GM18508 (cell line): ENCODE results near the gene CTSF.
"Not testable (repeated sequence)": the region's sequence is repeated elsewhere in the genome, so short reads cannot be mapped to it uniquely, and the experiment has no call there.

ENCODE experiments used
- ATAC-seq: cut with Tn5 transposase; IDR thresholded peaks from one replicate; pipeline ENCODE4 v1.9.1; 2021; ENCODE audit warnings: moderate number of reproducible peaks; ENCODE audit not compliant: insufficient read depth, unreplicated experiment

CTSF gene

GRCh38 chr11:66568124-66568916, at the start of gene CTSF:
Gene CTSF (minus strand): TSS chr11:66568606. CDS start chr11:66568486, 120 bp downstream.
- no peak for ATAC-seq

GRCh38 chr11:66617155-66617834, 48.9 kb upstream of the CTSF start:
- no peak for ATAC-seq

DNA sequence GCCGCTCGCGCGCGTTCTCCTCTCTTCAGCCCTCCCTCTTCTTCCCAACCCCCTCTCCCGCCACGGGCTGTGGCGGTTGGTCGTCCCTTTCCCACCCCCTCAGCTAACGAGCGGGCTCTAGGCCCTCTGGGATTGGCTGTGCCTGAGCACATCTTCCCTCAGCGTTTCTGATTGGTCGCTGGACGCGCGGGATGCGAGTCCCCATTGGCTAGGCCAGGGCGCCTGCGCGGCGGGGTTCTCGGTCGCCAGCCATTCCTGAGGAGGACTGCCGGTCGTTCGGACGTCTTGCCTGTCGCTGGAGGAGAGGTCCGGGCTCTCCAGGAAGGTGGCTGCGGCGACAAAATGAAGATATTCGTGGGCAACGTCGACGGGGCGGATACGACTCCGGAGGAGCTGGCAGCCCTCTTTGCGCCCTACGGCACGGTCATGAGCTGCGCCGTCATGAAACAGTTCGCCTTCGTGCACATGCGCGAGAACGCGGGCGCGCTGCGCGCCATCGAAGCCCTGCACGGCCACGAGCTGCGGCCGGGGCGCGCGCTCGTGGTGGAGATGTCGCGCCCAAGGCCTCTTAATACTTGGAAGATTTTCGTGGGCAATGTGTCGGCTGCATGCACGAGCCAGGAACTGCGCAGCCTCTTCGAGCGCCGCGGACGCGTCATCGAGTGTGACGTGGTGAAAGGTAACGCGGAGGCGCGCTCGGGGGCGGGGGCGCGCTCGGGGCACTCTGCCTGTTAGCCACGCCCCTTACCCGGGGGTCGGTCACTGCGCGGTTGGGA, 48.2 kb upstream of the CTSF start, which contains the start of gene RBM14:
Gene RBM14 (plus strand): TSS at position 252 of the 776 bp plus-strand sequence. CDS start 91 bp downstream, at position 343.
- peak; percentile 66 for ATAC-seq

DNA sequence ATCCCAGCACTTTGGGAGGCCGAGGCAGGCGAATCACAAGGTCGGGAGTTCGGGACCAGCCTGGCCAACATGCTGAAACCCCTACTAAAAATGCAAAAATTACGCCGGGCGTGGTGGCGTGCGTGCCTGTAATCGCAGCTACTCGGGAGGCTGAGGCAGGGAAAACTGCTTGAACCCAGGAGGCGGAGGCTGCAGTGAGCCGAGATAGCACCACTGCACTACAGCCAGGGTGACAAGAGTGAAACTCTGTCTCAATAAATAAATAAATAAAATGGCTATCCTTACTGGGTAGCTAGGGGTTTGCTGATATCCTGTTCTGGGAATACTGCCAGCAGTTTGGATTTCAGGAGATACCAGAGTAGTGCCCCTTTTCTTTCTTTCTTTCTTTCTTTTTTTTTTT, 45.7 kb upstream of the CTSF start:
- no peak for ATAC-seq

GRCh38 chr11:66612458-66612857, 44.1 kb upstream of the CTSF start:
- no peak for ATAC-seq

GRCh38 chr11:66609721-66610617, 41.6 kb upstream of the CTSF start:
- ATAC-seq: no peak

DNA sequence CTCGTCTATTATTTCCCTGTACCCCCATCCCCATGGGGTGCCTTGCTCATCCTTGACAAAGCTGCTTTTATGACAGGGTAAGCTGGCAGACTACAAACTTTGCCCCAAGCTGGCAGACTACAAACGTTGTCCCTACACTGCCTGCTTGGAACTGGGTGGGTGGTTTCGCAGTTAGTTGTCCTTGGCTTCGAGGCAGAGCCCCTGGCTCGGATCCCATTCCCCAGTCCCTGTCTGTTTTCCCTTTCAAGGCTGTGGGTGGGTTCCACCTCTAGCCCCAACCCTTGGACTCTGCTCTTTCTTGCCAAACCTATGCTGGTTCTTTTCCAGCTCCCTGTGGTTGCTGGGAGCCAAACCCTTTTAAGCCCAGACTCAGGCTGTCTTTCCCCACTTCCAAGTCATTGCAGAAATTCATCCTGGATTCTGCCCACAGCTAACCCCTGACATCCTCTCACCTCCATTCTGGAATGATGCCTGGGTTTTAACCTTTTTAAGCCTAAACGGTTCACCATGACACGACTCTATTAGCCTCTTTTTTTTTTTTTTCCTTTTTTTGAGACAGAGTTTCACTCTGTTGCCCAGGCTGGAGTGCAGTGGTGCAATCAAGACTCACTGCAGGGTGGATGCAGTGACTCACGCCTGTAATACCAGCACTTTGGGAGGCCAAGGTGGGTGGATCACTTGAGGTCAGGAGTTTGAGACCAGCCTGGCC, 38.9 kb upstream of the CTSF start:
- no peak for ATAC-seq

DNA sequence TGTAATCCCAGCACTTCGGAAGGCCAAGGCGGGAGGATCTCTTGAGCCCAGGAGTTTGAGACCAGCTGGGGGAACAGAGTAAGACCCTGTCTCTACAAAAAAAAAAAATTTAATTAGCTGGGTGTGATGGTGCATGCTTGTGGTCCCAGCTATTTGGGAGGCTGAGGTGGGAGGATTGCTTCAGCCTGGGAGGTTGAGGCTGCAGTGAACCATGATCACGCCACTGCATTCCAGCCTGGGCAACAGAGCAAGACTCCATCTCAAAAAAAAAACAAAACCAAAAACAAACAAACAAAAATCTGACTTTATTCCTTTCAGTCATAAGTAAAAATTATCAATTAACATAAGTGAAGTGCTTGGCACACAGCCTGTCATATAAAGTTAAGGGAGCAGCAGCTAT, 38.2 kb upstream of the CTSF start:
- not testable (repeated sequence) for ATAC-seq

DNA sequence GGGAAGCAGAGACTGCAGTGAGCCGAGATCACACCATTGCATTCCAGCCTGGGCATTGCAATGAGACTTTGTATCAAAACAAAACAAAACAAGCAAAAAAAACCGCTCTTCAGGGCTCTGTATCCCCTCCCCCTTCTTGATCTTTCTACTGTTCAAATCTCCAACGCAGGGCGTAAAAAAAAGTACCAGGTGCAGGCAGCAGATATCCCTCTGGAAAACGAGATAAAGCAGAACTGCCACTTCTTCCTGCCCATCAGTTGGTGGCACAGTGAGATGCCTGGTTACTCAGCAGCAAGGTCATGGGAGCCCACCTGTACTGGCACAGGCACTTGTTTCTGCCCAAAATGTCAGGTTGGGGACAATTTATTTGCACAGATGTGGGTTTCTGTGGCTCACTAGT, 35.7 kb upstream of the CTSF start:
- ATAC-seq: no peak

DNA sequence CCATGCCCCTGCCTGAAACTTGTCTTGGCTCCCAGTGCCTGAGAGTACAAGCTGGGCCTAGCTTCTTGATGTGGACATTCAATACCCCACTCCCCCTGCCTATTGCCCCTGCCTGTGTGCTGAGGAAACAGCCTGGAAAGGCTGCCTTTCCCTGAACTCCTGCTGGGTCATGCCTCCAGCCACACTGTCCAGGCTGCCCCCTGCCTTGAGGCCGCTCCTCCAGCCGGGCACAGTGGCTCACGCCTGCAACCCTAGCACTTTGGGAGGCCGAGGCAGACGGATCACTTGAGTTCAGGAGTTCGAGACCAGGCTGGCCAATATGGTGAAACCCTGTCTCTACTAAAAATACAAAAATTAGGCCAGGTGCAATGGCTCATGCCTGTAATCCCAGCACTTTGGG, 34.7 kb upstream of the CTSF start:
- ATAC-seq: no peak

DNA sequence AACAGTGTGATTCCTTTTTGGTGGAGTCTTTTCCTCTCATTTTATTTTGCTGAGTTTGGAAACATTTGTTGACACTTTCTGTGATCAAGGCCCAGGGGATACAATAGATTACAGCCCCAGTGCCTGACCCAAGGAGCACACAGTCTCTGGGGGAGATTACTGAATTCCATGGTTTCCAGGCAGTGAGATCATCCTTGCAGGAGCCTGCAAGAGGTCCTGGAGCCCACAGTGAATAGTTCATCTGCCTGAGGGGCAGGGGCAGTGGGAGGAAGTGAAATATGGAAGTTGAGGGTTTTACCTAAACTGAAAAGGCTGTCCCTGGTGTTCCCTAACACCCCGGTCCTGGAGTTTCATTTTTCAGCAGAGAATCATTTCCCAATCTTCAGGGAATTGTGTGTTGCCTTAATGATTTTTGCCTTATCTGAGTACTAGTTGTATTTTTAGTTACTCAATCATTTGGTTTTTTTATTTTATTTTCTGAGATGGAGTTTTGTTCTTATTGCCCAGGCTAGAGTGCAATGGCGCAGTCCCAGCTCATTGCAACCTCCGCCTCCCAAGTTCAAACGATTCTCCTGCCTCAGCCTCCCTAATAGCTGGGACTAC, 32.3 kb upstream of the CTSF start:
- no peak for ATAC-seq

DNA sequence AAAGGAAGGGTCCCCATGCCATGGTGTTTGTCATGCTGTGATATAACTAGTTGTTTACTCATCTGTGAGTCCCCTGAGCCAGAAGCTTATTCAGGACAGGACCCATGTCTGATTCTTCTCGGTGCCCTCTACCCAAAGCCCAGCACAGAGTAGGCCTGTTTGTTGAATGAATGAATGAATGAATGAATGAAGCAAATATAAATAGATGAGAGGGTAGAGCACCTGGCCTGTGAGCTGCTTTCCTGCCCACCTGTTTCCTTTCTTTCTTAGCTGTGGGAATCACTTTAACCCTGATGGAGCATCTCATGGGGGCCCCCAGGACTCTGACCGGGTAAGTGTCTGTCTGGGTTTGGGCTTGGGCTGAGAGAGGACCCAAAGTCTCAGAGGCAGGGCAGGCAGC, 31.8 kb upstream of the CTSF start:
- no peak for ATAC-seq

GRCh38 chr11:66598993-66599392, 30.6 kb upstream of the CTSF start:
- no peak for ATAC-seq

DNA sequence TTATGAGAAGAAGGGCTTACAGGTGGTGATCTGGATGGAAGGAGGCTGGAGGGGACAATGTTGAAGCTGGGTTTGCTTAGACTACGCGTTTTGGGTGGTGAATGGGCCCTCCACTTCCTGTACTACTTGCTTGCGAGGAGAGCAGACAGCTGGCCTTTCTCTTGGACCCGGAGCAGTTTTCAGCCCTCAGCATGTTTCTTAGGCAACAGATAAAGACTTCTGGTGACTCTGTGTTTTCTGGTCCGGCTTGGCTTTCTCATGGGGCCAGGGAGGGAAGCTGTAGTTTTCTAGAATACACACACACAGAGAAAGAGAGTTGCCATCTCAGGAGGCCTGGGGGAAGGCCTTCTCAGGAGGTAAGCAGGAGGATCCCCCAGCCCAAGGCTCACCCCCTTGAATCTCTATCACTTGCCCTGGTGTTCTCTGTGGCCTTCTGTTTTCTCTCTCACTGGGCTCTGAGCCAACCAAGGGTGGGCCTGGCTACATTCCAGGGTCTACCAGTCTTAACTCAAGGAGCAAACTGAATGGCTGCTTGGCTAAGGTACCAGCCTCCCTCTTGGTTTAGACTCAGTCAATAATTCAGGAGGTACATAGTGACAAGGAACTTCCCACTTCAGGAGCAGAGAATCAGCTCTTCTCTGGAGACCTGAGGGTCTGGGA, 27.0 kb upstream of the CTSF start:
- no peak for ATAC-seq

GRCh38 chr11:66593650-66594049, 25.2 kb upstream of the CTSF start:
- no peak for ATAC-seq

DNA sequence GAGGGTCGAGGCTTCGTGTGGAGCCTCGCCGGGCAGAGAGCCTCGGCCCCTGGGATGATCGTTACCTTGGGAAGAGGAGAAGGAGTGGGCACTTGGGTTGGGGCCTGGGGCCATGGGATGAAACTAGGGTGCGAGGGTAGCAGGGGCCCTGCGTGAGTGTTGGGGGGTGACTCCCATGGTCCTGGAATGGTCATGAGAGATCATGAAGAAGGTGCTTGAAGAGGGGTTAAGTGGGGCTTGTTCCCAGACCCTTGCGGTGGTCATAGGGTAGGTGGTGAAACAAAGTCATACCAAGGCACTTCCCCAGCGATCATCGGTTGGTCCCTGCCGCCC, 24.9 kb upstream of the CTSF start:
- peak; percentile 25 for ATAC-seq

DNA sequence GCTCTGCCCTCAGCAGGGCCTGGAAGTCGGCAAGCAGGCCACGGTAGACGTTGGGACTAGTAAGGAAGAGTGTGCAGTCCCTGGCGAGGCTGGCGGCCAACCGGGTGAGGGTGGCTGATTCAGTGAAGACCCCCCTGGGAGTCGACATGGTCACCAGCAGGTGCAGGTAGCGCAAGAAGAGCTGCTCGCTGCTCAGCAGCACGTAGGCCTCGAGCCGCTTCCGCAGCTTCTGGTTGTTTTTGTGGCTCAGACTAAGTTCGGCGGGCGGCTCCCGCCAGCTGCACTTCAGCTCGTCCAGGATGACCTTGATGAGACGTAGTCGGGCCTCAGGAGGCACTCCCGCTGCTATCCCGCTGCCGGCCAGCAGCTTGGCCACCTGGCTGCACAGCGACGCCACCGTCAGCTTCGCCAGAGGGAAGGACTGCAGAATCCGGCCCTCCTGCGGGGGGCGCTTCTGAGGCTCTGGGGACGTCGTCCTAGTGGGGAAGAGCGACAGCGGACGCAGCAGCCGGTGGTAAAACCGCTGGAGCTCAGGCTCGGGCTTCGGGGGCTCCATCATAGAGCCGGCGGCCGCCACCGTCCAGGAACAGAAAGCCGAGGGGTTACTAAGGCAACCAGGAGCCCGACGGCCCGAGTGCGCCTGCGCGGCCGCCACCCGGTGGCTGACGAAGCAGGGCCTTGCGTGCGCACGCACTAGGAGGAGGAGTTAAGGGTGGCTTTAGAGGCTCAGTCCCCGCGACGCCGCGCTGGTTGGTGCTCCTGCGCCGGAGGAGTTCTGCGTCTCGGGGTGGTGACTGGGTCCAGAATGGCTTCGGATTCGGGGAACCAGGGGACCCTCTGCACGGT, 24.3 kb upstream of the CTSF start, which contains the start of the genes CCDC87 and CCS:
Gene CCDC87 (minus strand): TSS at position 607 of the 846 bp plus-strand sequence. CDS start 48 bp downstream, at position 559.
Gene CCS (plus strand): TSS at position 729 of the 846 bp plus-strand sequence. CDS start 77 bp downstream, at position 806.
- ATAC-seq: peak; percentile 45
